Lower lobe of right lung (tissue), 2 donors: Measurements from ENCODE around the gene SNX1. TPM values are rescaled to one million over a fixed set of nuclear protein-coding genes. Genes with fewer than 3 reads are reported as not detected.

Experiments used
- ATAC-seq, 2 donors: fragments of 200-7000 bp; cut with Tn5 transposase; one replicate each; pipeline ENCODE4 v1.9.1; 2020 to 2022; ENCODE audit warnings: mild to moderate bottlenecking in 2 of 2, moderate library complexity in 2 of 2
- DNase-seq: peaks from one replicate; pipeline ENCODE4 v3.0.0-alpha.2; 2020
- H3K27ac ChIP-seq: fragments of 200-600 bp; one replicate; pipeline ENCODE4 v1.8.0; 2022
- H3K27me3 ChIP-seq: fragments of 200-600 bp; one replicate; pipeline ENCODE4 v1.8.0; 2022; ENCODE audit warnings: low read depth
- H3K36me3 ChIP-seq: fragments of 200-600 bp; one replicate; pipeline ENCODE4 v1.8.0; 2022; ENCODE audit warnings: mild to moderate bottlenecking
- H3K4me1 ChIP-seq: fragments of 200-600 bp; one replicate; pipeline ENCODE4 v1.8.0; 2022
- H3K4me3 ChIP-seq: fragments of 200-600 bp; one replicate; pipeline ENCODE4 v1.8.0; 2022; ENCODE audit warnings: mild to moderate bottlenecking
- H3K9me3 ChIP-seq: fragments of 200-600 bp; one replicate; pipeline ENCODE4 v1.8.0; 2022
- intact Hi-C: fragments of 100-400 bp; cut with DNase I; formaldehyde crosslinking; loops from one replicate; pipeline ENCODE4 v1.11.0; 2022
- total RNA-seq: library from RNA; stranded (reverse); fragmentation: NEBNext Ultra II Directional; extraction: Animal tissue kit (Norgen Biotek cat#: 25700); gene quantifications from one replicate; pipeline ENCODE4 v1.2.1, GENCODE V29; 2021
- TF ChIP-seq, protein P1 (sequence below): fragments of 200-600 bp; IDR thresholded peaks from one replicate; pipeline ENCODE4 v1.8.0; 2022; ENCODE audit warnings: antibody characterized with exemption, mild to moderate bottlenecking
- donor health status: DM: no; HTN: yes; CAD: no; lungs with severe emphysema.

Gene SNX1
- total RNA-seq, 1 donor from 2014 or later: 157 TPM

- H3K36me3 ChIP-seq: peaks cover 47% of the 10 kb centered on the region
- ATAC-seq (peak in 1 of 2 donors; percentile 30), DNase-seq (no peak)
- H3K4me1 ChIP-seq: peaks cover 38% of the 10 kb centered on the region
- H3K27me3 ChIP-seq: no peaks in the 10 kb centered on the region
- peak overlapping the region; percentile 69 for H3K27ac ChIP-seq
- no peak overlapping the region for H3K4me3 ChIP-seq
- intact Hi-C loops: no loop called here
- TF ChIP-seq, protein P1, sequence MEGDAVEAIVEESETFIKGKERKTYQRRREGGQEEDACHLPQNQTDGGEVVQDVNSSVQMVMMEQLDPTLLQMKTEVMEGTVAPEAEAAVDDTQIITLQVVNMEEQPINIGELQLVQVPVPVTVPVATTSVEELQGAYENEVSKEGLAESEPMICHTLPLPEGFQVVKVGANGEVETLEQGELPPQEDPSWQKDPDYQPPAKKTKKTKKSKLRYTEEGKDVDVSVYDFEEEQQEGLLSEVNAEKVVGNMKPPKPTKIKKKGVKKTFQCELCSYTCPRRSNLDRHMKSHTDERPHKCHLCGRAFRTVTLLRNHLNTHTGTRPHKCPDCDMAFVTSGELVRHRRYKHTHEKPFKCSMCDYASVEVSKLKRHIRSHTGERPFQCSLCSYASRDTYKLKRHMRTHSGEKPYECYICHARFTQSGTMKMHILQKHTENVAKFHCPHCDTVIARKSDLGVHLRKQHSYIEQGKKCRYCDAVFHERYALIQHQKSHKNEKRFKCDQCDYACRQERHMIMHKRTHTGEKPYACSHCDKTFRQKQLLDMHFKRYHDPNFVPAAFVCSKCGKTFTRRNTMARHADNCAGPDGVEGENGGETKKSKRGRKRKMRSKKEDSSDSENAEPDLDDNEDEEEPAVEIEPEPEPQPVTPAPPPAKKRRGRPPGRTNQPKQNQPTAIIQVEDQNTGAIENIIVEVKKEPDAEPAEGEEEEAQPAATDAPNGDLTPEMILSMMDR: no peak
- no peaks in the 10 kb centered on the region for H3K9me3 ChIP-seq
Observed at GRCh38 chr15:64089543-64090280, 6.1 kb upstream of the SNX1 start.

- H3K27ac ChIP-seq: peak overlapping the region; percentile 69
Observed at GRCh38 chr15:64090527-64090926, 5.3 kb upstream of the SNX1 start.

GRCh38 chr15:64092075-64092820 is 3.5 kb upstream of the SNX1 start:
- no peaks in the 10 kb centered on the region for H3K9me3 ChIP-seq
- ATAC-seq: no peak
- peaks cover 52% of the 10 kb centered on the region for H3K4me1 ChIP-seq
- H3K27me3 ChIP-seq: no peaks in the 10 kb centered on the region
- peak overlapping the region; percentile 93 for H3K27ac ChIP-seq
- peak overlapping the region; percentile 75 for H3K4me3 ChIP-seq
- DNase-seq: no peak
- TF ChIP-seq, protein P1: no peak
- H3K36me3 ChIP-seq: peaks cover 26% of the 10 kb centered on the region
- intact Hi-C loops: no loop called here

More at GRCh38 chr15:64090527-64090926, 5.3 kb upstream of the SNX1 start:
- ATAC-seq (no peak), DNase-seq (no peak)
- Histone ChIP-seq H3K36me3 (peaks cover 39% of the 10 kb centered on the region), H3K4me3 (no peak overlapping the region), H3K27me3 (no peaks in the 10 kb centered on the region), H3K4me1 (peaks cover 46% of the 10 kb centered on the region), H3K9me3 (no peaks in the 10 kb centered on the region)
- TF ChIP-seq, protein P1: no peak
- intact Hi-C loops: no loop called here

DNA sequence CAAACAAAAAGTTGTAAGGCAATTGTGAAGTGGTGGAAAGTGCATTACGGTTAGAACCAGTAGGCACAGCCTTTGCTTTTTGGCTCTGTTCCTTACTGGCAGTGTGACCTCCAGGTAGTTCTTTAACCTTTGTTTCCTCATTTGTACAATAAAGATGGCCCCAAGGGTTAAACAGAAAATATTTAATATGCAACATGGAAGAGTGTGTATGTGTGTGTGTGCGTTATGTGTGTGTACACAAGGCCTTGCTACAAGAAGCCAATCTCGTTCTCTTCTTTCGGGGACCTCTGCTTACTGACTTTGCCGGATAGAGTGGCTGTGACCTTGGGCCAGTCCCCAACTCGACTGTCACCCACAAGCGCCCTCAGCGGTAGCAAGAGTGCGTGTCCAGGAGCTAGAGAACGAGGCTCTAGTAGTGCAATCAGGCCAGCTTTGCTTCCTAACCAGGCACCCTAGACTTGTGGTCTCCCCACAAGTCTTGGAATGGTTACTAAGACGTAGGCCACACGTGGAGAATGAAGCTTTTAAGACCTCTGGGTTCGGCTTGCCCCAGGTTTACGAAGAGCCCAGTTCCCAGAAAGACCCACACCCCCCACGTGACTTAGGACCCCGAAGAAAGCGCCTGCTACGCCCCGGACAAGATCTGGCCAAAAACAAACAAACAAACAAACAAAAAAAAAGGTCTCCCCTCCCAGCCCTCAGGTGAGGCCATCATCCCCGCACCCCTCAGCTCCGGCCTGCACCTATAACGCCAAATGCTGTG is 2.7 kb upstream of the SNX1 start:
- DNase-seq (no peak), ATAC-seq (peak; percentile 27 to 29)
- Histone ChIP-seq H3K4me1 (peaks cover 60% of the 10 kb centered on the region), H3K4me3 (peak overlapping the region; percentile 75), H3K36me3 (peaks cover 18% of the 10 kb centered on the region), H3K27ac (peak overlapping the region; percentile 93), H3K27me3 (no peaks in the 10 kb centered on the region), H3K9me3 (no peaks in the 10 kb centered on the region)
- intact Hi-C loops: no loop called here
- TF ChIP-seq, protein P1: peak; percentile 9

- H3K4me3 ChIP-seq: peak within 1 kb of the TSS; percentile 75
- H3K4me1 ChIP-seq: peaks cover 68% of the 10 kb centered on the region
- no peaks in the 10 kb centered on the region for H3K9me3 ChIP-seq
- peak within 1 kb of the TSS; percentile 93 for H3K27ac ChIP-seq
- H3K36me3 ChIP-seq: peaks cover 10% of the 10 kb centered on the region
- TF ChIP-seq, protein P1: no peak
- no peaks in the 10 kb centered on the region for H3K27me3 ChIP-seq
- peak; percentile 90 to 93 for ATAC-seq
- DNase-seq: peak; percentile 96
- intact Hi-C loops: no loop called here
Observed at GRCh38 chr15:64093627-64094417, 2.0 kb upstream of the SNX1 start, which contains the start of gene CIAO2A. Gene CIAO2A, minus strand, starts transcription at chr15:64093838. Its CDS starts 70 bp downstream, at chr15:64093768.
